WTC11 (cell line): ENCODE measurements around the gene PRDM2. TPM values are rescaled to one million over a fixed set of nuclear protein-coding genes. Genes with fewer than 3 reads are reported as not detected.

Experiments
- ATAC-seq: fragments of 200-7000 bp; cut with Tn5 transposase; 2 replicates; pipeline ENCODE4 v1.10.0; 2021; ENCODE audit warnings: mild to moderate bottlenecking, moderate library complexity
- CTCF ChIA-PET: fragments of 300-600 bp; sonication (Branson Sonifier 250); formaldehyde crosslinking; loops from one replicate; lab custom pipeline; 2021; ENCODE audit warnings: antibody characterized with exemption; lab: Charles Lee
- POLR2A ChIA-PET: fragments of 350-600 bp; sonication (Branson Sonifier 250); formaldehyde crosslinking; loops from one replicate; lab custom pipeline; 2021; ENCODE audit warnings: antibody characterized with exemption; lab: Charles Lee
- DNase-seq: peaks from one replicate; pipeline ENCODE4 v3.0.0; 2021; ENCODE audit warnings: low spot score
- H3K27ac Mint-ChIP-seq: 2 replicates; pipeline ENCODE4 v1.8.0; 2021; ENCODE audit warnings: mixed read lengths
- H3K27me3 Mint-ChIP-seq: 2 replicates; pipeline ENCODE4 v1.8.0; 2021; ENCODE audit warnings: low read depth, mild to moderate bottlenecking, moderate library complexity, mixed read lengths
- H3K36me3 Mint-ChIP-seq: 2 replicates; pipeline ENCODE4 v1.8.0; 2021; ENCODE audit warnings: mixed read lengths
- H3K4me1 Mint-ChIP-seq: 2 replicates; pipeline ENCODE4 v1.8.0; 2022; ENCODE audit warnings: mixed read lengths
- H3K4me3 Mint-ChIP-seq: 2 replicates; pipeline ENCODE4 v1.8.0; 2021; ENCODE audit warnings: mild to moderate bottlenecking, moderate library complexity, mixed read lengths
- H3K9me3 Mint-ChIP-seq: 2 replicates; pipeline ENCODE4 v1.8.0; 2021; ENCODE audit warnings: mixed read lengths
- ARID4B ChIP-seq: sonication (generic); formaldehyde crosslinking; IDR thresholded peaks from 2 replicates; pipeline ENCODE4 v1.8.0; 2023; ENCODE audit warnings: missing genetic modification reagents, mild to moderate bottlenecking, borderline replicate concordance
- CREB1 ChIP-seq: sonication (generic); formaldehyde crosslinking; IDR thresholded peaks from 2 replicates; pipeline ENCODE4 v1.8.0; 2023; ENCODE audit warnings: mild to moderate bottlenecking, missing genetic modification reagents
- CTCF ChIP-seq: fragments of 200-600 bp; IDR thresholded peaks from 2 replicates; pipeline ENCODE4 v1.8.0; 2022; ENCODE audit warnings: antibody characterized with exemption
- JUN ChIP-seq: sonication (generic); formaldehyde crosslinking; IDR thresholded peaks from 2 replicates; pipeline ENCODE4 v1.8.0; 2023; ENCODE audit warnings: mild to moderate bottlenecking, missing genetic modification reagents
- NFE2L1 ChIP-seq: sonication (generic); formaldehyde crosslinking; IDR thresholded peaks from 2 replicates; pipeline ENCODE4 v1.8.1; 2023; ENCODE audit warnings: missing genetic modification reagents
- NR1H2 ChIP-seq: sonication (generic); formaldehyde crosslinking; IDR thresholded peaks from 2 replicates; pipeline ENCODE4 v1.9.0; 2021; ENCODE audit warnings: mild to moderate bottlenecking, moderate library complexity, missing genetic modification reagents
- NR2C2 ChIP-seq: sonication (generic); formaldehyde crosslinking; IDR thresholded peaks from 2 replicates; pipeline ENCODE4 v1.8.0; 2022; ENCODE audit warnings: mild to moderate bottlenecking, missing genetic modification reagents
- PRRX2 ChIP-seq: fragments of 250-450 bp; sonication (Bioruptor Pico); IDR thresholded peaks from 2 replicates; pipeline ENCODE4 v1.8.0; 2021; ENCODE audit warnings: mild to moderate bottlenecking
- RELA ChIP-seq: sonication (generic); formaldehyde crosslinking; IDR thresholded peaks from 2 replicates; pipeline ENCODE4 v1.8.1; 2022; ENCODE audit warnings: missing genetic modification reagents, mild to moderate bottlenecking, borderline replicate concordance
- SOX15 ChIP-seq: fragments of 250-450 bp; sonication (Bioruptor Pico); IDR thresholded peaks from 2 replicates; pipeline ENCODE4 v1.9.0; 2021; ENCODE audit warnings: mild to moderate bottlenecking
- SP1 ChIP-seq: sonication (generic); formaldehyde crosslinking; conservative IDR thresholded peaks from 2 replicates; pipeline ENCODE4 v1.8.1; 2022; ENCODE audit warnings: missing genetic modification reagents
- TCF7 ChIP-seq: sonication (generic); formaldehyde crosslinking; IDR thresholded peaks from 2 replicates; pipeline ENCODE4 v1.8.0; 2022; ENCODE audit warnings: mild to moderate bottlenecking, low read depth, missing genetic modification reagents, moderate library complexity
- USF1 ChIP-seq: sonication (generic); formaldehyde crosslinking; IDR thresholded peaks from 2 replicates; pipeline ENCODE4 v1.8.0; 2022; ENCODE audit warnings: mild to moderate bottlenecking, missing genetic modification reagents
- ZBTB21 ChIP-seq: sonication (generic); formaldehyde crosslinking; IDR thresholded peaks from 2 replicates; pipeline ENCODE4 v1.8.1; 2023; ENCODE audit warnings: mild to moderate bottlenecking, missing genetic modification reagents, borderline replicate concordance
- ZNF121 ChIP-seq: sonication (generic); formaldehyde crosslinking; IDR thresholded peaks from 2 replicates; pipeline ENCODE4 v1.8.0; 2023; ENCODE audit warnings: missing genetic modification reagents
- ZNF138 ChIP-seq: sonication (generic); formaldehyde crosslinking; conservative IDR thresholded peaks from 2 replicates; pipeline ENCODE4 v1.8.1; 2022; ENCODE audit warnings: mild to moderate bottlenecking, moderate library complexity, missing genetic modification reagents
- ZNF219 ChIP-seq: sonication (generic); formaldehyde crosslinking; IDR thresholded peaks from 2 replicates; pipeline ENCODE4 v1.8.0; 2023; ENCODE audit warnings: missing genetic modification reagents, mild to moderate bottlenecking, borderline replicate concordance
- ZNF263 ChIP-seq: sonication (generic); formaldehyde crosslinking; IDR thresholded peaks from 2 replicates; pipeline ENCODE4 v1.8.1; 2022; ENCODE audit warnings: low read depth, mild to moderate bottlenecking, moderate library complexity, missing genetic modification reagents
- ZNF396 ChIP-seq: fragments of 250-450 bp; sonication (Bioruptor Pico); IDR thresholded peaks from 2 replicates; pipeline ENCODE4 v1.8.0; 2021; ENCODE audit warnings: mild to moderate bottlenecking, moderate library complexity, borderline replicate concordance
- total RNA-seq: library from RNA; stranded (reverse); gene quantifications from 3 replicates; pipeline ENCODE4 v1.2.3, GENCODE V29; 2021
- TF ChIP-seq, protein P1 (sequence below): sonication (generic); formaldehyde crosslinking; IDR thresholded peaks from 2 replicates; pipeline ENCODE4 v1.8.1; 2023; ENCODE audit warnings: mild to moderate bottlenecking, missing genetic modification reagents
- TF ChIP-seq, protein P2 (sequence below): fragments of 250-450 bp; sonication (Bioruptor Pico); IDR thresholded peaks from 2 replicates; pipeline ENCODE4 v1.8.0; 2021; ENCODE audit warnings: mild to moderate bottlenecking
- TF ChIP-seq, protein P3 (sequence below): sonication (generic); formaldehyde crosslinking; IDR thresholded peaks from 2 replicates; pipeline ENCODE4 v1.8.0; 2023; ENCODE audit warnings: mild to moderate bottlenecking, missing genetic modification reagents
- TF ChIP-seq, protein P4 (sequence below): sonication (generic); formaldehyde crosslinking; IDR thresholded peaks from 2 replicates; pipeline ENCODE4 v1.8.1; 2022; ENCODE audit warnings: mild to moderate bottlenecking, missing genetic modification reagents, moderate library complexity, borderline replicate concordance

Gene PRDM2
- total RNA-seq, 1 experiment from 2014 or later: 25.0 TPM

DNA sequence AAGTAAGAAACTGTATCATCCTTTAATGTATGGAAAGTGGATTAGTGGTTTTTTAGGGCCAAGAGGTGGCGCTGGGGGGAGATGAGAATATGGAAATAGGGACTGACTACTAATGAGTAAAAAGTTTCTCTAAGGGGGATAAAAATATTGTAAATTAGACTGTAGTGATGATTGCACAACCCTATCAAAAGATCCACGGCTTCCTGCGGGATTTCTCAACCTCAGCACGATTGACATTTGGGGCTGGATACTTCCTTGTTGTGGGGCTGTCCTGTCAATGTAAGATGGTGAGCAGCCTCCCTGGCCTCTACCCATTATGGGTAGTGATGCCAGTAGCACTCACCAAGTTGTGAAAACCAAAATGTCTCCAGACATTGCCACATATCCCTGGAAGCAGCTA is 36.0 kb upstream of the PRDM2 start:
- CTCF ChIA-PET: interaction anchor here (1.0 kb wide), 1 partner anchor 8 kb away, joined by 3 read pairs; no protein-coding TSS in a partner anchor
- no peak overlapping the region for H3K27ac Mint-ChIP-seq
- peaks cover 5% of the 10 kb centered on the region; the same call in 1 of the 2 replicates for H3K27me3 Mint-ChIP-seq
- peaks cover 4% of the 10 kb centered on the region for H3K36me3 Mint-ChIP-seq
- ATAC-seq (no peak), DNase-seq (no peak)
- H3K4me1 Mint-ChIP-seq: 0 out of 2 replicates have a peak, but pooled peaks cover 9% of the 10 kb centered on the region
- H3K4me3 Mint-ChIP-seq: no peak overlapping the region
- POLR2A ChIA-PET: no interaction called here
- TF ChIP-seq NR1H2 (no peak), PRRX2 (no peak), USF1 (no peak), ZNF121 (CRISPR knock-in tag) (no peak), JUN (CRISPR knock-in tag) (no peak), SOX15 (CRISPR knock-in tag) (no peak), ZNF396 (CRISPR knock-in tag) (no peak), ZNF138 (CRISPR knock-in tag) (no peak), SP1 (CRISPR knock-in tag) (no peak), ZNF263 (CRISPR knock-in tag) (no peak), TCF7 (CRISPR knock-in tag) (no peak), NFE2L1 (CRISPR knock-in tag) (no peak), CREB1 (CRISPR knock-in tag) (no peak)
- TF ChIP-seq, protein P1, sequence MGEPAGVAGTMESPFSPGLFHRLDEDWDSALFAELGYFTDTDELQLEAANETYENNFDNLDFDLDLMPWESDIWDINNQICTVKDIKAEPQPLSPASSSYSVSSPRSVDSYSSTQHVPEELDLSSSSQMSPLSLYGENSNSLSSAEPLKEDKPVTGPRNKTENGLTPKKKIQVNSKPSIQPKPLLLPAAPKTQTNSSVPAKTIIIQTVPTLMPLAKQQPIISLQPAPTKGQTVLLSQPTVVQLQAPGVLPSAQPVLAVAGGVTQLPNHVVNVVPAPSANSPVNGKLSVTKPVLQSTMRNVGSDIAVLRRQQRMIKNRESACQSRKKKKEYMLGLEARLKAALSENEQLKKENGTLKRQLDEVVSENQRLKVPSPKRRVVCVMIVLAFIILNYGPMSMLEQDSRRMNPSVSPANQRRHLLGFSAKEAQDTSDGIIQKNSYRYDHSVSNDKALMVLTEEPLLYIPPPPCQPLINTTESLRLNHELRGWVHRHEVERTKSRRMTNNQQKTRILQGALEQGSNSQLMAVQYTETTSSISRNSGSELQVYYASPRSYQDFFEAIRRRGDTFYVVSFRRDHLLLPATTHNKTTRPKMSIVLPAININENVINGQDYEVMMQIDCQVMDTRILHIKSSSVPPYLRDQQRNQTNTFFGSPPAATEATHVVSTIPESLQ: no peak
- TF ChIP-seq, protein P2, sequence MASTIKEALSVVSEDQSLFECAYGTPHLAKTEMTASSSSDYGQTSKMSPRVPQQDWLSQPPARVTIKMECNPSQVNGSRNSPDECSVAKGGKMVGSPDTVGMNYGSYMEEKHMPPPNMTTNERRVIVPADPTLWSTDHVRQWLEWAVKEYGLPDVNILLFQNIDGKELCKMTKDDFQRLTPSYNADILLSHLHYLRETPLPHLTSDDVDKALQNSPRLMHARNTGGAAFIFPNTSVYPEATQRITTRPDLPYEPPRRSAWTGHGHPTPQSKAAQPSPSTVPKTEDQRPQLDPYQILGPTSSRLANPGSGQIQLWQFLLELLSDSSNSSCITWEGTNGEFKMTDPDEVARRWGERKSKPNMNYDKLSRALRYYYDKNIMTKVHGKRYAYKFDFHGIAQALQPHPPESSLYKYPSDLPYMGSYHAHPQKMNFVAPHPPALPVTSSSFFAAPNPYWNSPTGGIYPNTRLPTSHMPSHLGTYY: no peak
- H3K9me3 Mint-ChIP-seq: peaks cover 12% of the 10 kb centered on the region

DNA sequence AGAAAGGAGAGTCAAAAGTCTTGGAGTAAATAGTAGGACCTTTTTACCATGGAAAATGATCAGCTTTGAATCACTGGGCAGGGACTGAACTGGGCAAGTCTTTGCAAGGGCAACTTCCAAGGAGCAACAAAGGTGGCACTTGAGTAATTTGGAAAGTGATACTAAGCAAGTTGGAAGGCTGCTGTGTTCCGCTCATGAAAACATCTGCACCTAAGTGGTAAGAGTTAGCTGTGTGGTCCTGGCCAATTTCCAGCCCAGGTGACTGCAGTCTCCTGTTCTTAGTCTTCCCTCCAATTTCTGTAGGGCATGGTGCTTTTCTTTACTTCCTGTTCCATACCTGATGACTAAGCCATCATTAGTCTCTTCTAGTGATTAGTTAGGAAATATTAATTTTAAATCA is 35.5 kb upstream of the PRDM2 start:
- ChIA-PET POLR2A (no interaction called here), CTCF (interaction anchor here (0.5 kb wide), 1 partner anchor 91 kb away, joined by 4 read pairs; no protein-coding TSS in a partner anchor)
- 0 out of 2 replicates have a peak, but pooled peaks cover 9% of the 10 kb centered on the region for H3K4me1 Mint-ChIP-seq
- H3K4me3 Mint-ChIP-seq: no peak overlapping the region
- H3K9me3 Mint-ChIP-seq: peaks cover 9% of the 10 kb centered on the region
- peaks cover under 1% of the 10 kb centered on the region for H3K36me3 Mint-ChIP-seq
- DNase-seq: no peak
- ATAC-seq: no peak
- H3K27me3 Mint-ChIP-seq: peaks cover 2% of the 10 kb centered on the region; the same call in 1 of the 2 replicates
- TF ChIP-seq RELA: no peak
- TF ChIP-seq ZNF219: no peak
- TF ChIP-seq ARID4B (CRISPR knock-in tag): no peak
- no peak for TF ChIP-seq ZBTB21 (CRISPR knock-in tag)
- TF ChIP-seq, protein P3, sequence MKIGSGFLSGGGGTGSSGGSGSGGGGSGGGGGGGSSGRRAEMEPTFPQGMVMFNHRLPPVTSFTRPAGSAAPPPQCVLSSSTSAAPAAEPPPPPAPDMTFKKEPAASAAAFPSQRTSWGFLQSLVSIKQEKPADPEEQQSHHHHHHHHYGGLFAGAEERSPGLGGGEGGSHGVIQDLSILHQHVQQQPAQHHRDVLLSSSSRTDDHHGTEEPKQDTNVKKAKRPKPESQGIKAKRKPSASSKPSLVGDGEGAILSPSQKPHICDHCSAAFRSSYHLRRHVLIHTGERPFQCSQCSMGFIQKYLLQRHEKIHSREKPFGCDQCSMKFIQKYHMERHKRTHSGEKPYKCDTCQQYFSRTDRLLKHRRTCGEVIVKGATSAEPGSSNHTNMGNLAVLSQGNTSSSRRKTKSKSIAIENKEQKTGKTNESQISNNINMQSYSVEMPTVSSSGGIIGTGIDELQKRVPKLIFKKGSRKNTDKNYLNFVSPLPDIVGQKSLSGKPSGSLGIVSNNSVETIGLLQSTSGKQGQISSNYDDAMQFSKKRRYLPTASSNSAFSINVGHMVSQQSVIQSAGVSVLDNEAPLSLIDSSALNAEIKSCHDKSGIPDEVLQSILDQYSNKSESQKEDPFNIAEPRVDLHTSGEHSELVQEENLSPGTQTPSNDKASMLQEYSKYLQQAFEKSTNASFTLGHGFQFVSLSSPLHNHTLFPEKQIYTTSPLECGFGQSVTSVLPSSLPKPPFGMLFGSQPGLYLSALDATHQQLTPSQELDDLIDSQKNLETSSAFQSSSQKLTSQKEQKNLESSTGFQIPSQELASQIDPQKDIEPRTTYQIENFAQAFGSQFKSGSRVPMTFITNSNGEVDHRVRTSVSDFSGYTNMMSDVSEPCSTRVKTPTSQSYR (CRISPR knock-in tag): no peak
- TF ChIP-seq CTCF: no peak
- TF ChIP-seq, protein P4, sequence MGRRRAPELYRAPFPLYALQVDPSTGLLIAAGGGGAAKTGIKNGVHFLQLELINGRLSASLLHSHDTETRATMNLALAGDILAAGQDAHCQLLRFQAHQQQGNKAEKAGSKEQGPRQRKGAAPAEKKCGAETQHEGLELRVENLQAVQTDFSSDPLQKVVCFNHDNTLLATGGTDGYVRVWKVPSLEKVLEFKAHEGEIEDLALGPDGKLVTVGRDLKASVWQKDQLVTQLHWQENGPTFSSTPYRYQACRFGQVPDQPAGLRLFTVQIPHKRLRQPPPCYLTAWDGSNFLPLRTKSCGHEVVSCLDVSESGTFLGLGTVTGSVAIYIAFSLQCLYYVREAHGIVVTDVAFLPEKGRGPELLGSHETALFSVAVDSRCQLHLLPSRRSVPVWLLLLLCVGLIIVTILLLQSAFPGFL: no peak
- TF ChIP-seq NR2C2 (CRISPR knock-in tag): no peak
- no peak for TF ChIP-seq ZNF121 (CRISPR knock-in tag)
- H3K27ac Mint-ChIP-seq: no peak overlapping the region
